GM21526 (cell line): ENCODE measurements around the gene POLR3B.

ENCODE experiments used
- ATAC-seq: cut with Tn5 transposase; IDR thresholded peaks from one replicate; pipeline ENCODE4 v1.9.1; 2021; ENCODE audit warnings: moderate library complexity; ENCODE audit not compliant: unreplicated experiment, low FRiP score

The POLR3B gene

DNA sequence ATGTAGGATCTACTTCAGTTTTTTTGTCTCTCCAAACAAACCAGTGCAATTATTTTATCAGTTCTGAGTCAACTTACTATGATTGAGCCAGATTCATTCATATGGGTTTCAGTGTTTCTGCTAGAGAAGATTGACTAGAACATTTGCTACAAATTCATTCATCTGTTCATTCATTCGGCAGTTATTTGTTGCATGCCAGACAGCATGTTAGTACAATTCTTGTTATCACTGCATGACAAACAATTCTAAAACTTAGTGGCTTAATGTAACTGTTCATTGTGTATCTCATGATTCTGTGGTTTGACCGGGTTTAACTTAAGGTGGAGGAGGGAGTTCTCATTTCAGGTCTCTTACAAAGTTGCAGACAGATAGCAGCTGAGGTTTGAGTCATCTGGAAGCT, 52.3 kb downstream of the POLR3B start:
- no peak for ATAC-seq

DNA sequence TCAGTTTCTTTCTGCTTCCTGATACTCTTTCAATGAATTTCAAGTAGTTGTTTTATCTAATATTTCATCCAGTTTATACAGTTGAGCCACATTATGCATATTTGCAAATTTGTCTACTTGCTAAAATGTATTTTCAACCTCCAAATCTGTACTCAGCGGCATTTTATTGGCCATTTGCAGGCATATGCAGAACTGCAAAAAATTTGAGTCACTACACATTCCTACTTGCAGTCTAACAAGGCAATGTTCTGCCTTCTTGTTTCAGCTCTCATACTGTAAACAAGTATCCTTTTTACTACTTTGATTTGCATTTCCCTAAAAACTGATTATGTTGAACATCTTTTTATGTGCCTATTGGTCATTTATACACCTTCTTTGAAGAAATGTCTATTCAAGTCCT, 55.0 kb downstream of the POLR3B start:
- no peak for ATAC-seq

- ATAC-seq: no peak
Measured at GRCh38 chr12:106415134-106415533, 57.6 kb downstream of the POLR3B start.

GRCh38 chr12:106416273-106416672, 58.7 kb downstream of the POLR3B start:
- ATAC-seq: no peak

- ATAC-seq: no peak
Measured at GRCh38 chr12:106417926-106418910, 60.7 kb downstream of the POLR3B start.

GRCh38 chr12:106418970-106419369, 61.4 kb downstream of the POLR3B start:
- ATAC-seq: no peak

- ATAC-seq: no peak
Measured at GRCh38 chr12:106423291-106423690, 65.7 kb downstream of the POLR3B start.

GRCh38 chr12:106425061-106425702, 67.6 kb downstream of the POLR3B start:
- no peak for ATAC-seq

- no peak for ATAC-seq
Measured at GRCh38 chr12:106427917-106428316, 70.4 kb downstream of the POLR3B start.

GRCh38 chr12:106428384-106428783, 70.8 kb downstream of the POLR3B start:
- no peak for ATAC-seq

DNA sequence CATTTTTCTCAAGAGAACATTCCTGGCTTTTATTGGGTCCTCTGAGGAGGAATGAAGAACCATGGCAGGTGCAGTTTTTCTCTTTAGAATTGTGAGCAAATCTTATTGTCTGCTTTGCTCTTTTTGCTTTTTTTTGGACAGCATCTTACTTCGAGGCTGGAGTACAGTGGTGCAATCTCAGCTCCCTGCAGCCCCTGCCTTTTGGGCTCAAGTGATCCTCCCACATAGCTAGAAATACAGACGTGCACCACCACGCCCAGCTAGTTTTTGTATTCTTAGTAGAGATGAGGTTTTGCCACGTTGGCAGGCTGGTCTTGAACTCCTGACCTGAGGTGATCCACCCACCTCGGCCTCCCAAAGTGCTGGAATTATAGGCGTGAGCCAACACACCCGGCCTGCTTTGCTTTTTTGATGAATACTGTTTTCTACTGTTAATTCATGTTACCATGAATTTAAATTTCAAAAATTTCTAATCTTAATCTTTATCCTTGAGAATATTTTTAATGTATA, 71.5 kb downstream of the POLR3B start:
- no peak for ATAC-seq

- ATAC-seq: no peak
Measured at GRCh38 chr12:106429636-106430035, 72.1 kb downstream of the POLR3B start.

DNA sequence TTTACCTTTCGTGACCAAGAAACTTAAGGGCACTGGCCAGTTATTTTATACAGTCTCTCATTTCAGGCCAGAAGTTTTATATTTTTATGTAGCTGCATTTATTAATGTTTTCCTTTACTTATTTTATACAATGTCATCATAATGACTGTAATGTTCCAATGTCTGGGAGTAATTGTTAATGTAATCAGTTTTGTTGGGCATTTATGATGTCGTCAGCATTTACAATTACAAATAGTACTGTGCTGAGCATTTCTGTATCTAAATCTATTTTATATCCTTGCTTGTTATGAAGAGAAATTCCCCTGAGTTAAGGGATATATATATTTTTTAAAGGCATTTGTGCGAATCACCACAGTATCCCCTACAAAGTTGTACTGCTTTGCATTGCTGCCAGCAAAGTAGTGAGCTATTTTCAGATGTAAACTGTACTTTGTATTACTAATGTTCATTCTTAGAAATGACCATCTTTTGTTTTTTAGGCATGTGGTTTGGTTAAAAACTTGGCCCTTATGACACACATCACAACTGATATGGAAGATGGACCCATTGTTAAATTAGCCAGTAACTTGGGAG, 74.4 kb downstream of the POLR3B start:
- no peak for ATAC-seq

DNA sequence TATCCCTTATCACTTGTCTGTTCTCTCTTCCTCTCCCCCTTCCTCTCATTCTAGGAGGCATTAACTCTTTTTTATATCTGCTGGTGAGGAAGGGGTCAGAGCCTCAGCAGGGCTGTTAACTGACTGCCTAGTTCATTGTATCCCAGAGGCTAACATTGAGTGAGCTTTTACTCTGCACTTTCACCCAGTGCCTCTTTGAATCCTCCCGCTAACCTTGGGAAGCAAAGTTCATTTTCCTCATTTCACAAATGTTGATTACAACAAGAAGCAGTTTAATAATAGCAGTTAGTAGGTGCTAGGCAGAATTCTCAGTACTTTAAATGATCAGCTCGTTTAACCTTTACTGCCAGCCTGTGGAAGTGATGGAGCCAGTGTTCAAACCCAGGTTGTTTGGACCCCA, 75.5 kb downstream of the POLR3B start:
- no peak for ATAC-seq

GRCh38 chr12:106434526-106434925, 77.0 kb downstream of the POLR3B start:
- ATAC-seq: no peak

DNA sequence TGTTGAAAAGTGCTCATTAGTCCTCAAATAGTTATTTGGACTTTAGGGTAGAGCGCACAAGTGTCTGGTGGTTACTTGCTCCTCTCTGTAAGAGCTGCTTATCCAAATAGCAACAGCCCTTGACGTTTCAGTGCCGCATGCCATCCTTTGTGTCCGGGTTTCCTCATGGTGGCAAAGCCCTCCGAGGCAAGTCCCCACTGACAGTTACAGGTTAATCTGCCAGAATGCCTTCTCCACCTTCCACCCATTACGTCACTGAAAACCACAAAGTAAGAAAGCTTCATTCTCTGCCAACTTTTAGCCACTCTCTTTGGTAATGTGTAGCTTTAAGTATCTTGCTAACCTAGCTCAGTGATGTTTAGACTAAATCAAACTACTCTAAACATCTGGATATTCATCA, 78.6 kb downstream of the POLR3B start:
- ATAC-seq: no peak

DNA sequence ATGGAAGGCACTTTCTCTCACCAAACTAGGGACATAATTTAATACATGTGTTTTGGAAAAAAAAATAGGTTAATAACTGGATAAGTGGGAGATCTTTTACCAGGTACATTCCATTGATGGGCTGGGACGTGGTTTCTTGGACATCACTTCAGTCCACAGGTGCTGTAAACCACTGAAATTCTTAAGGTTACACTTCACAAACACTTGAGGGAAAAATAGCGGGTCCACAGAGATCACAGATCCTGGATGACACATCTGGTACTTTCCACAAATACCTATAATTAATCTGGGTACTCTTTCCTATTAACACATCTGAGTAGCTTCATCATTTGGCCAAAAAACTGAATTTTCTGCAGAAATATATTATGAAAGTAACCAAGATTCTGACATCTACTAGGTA, 85.0 kb downstream of the POLR3B start:
- ATAC-seq: no peak

GRCh38 chr12:106445053-106445452, 87.5 kb downstream of the POLR3B start:
- no peak for ATAC-seq

DNA sequence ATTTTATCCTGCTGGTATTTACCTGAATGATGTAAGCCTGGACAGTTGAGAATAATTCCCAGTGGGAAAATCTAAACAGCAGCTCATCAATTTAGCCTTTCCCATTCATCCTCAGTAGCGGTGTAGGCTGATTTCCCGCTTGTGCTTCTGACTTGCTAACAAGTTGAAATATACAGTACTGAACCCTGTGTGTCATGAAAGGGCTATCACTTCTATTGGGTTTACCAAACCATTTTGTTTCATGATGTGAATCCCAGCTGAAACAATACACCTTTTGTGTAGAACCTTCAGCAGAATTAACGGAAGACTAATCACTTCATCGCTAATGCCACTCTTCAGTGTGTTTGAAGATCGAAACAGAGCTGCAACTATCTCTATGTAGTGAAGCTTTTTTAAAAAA, 88.4 kb downstream of the POLR3B start:
- no peak for ATAC-seq

DNA sequence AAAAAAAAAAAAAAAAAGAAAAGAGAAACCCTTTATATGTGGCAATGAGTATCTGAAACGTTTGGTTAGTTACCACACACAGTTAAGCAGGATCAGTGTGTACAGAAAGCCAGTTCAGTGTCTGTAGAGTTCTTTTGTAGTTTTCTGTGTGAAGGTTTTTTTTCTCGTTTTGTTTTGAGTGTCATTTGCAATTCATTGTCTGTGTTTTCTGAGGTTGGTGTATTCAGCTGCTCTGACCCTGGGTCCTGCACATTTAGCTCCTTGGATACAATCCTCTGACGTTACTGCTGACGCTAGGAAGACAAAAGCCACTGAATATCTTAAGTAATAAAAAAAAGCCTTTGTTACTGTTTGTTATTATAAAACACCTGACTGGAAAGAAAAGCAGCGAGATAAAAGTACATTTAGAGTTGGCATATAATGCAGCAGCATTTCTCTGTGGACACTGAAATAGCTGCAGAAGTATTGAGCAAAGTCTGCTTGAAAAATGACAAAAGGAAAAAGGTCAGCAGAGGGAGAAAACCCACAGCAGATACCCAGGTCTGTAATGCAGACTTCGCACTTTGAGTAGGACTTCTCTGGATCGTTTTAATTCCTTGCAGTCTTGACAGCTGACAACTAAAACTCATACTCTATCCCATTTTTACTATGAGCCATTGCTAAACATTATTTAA, 89.0 kb downstream of the POLR3B start:
- no peak for ATAC-seq

GRCh38 chr12:106452309-106452708, 94.8 kb downstream of the POLR3B start:
- no peak for ATAC-seq
